H1 (cell line): Measurements from ENCODE around the gene PNMA8B. TPM values are rescaled to one million over a fixed set of nuclear protein-coding genes. Genes with fewer than 3 reads are reported as not detected.

Experiments
- CTCF ChIA-PET: fragments of 300-600 bp; sonication (Branson Sonifier 250); formaldehyde crosslinking; loops from one replicate; lab custom pipeline; 2021; ENCODE audit not compliant: partially characterized antibody; lab: Charles Lee
- POLR2A ChIA-PET: fragments of 300-600 bp; sonication (Branson Sonifier 250); formaldehyde crosslinking; loops from one replicate; lab custom pipeline; 2021; ENCODE audit warnings: inconsistent platforms; ENCODE audit not compliant: partially characterized antibody; lab: Charles Lee
- DNase-seq, 2 experiments: peaks; one replicate each; pipeline versions ENCODE4 v3.0.0 to v3.0.0-alpha.2; 2010 to 2022; ENCODE audit warnings: low spot score in 2 of 2, low read depth in 1 of 2, mixed read lengths in 1 of 2
- FAIRE-seq: peaks from 2 replicates; lab custom pipeline; 2011; peaks lifted over from hg19 to GRCh38; lab: Jason Lieb, UNC
- H2AFZ ChIP-seq: 2 replicates; pipeline ENCODE4 v1.8.1; 2012; ENCODE audit warnings: low read length, inconsistent platforms
- H2AK5ac ChIP-seq: 2 replicates; pipeline ENCODE4 v1.6.1; 2013; ENCODE audit warnings: low read depth, low read length
- H2BK120ac ChIP-seq: replicated peaks from 2 replicates; pipeline ENCODE3; 2013; ENCODE audit warnings: low read depth, low read length, inconsistent platforms
- H2BK12ac ChIP-seq: 2 replicates; pipeline ENCODE4 v1.6.1; 2013; ENCODE audit warnings: low read depth, low read length
- H2BK15ac ChIP-seq: 2 replicates; pipeline ENCODE4 v1.6.1; 2013; ENCODE audit warnings: low read length
- H2BK20ac ChIP-seq: 2 replicates; pipeline ENCODE4 v1.6.1; 2013; ENCODE audit warnings: low read length
- H2BK5ac ChIP-seq: 2 replicates; pipeline ENCODE4 v1.6.1; 2013; ENCODE audit warnings: low read depth, low read length
- H3K14ac ChIP-seq: 2 replicates; pipeline ENCODE4 v1.6.1; 2013; ENCODE audit warnings: inconsistent platforms; ENCODE audit not compliant: insufficient read length
- H3K18ac ChIP-seq: 2 replicates; pipeline ENCODE4 v1.6.1; 2013; ENCODE audit warnings: low read length; ENCODE audit errors: extremely low read depth
- H3K23ac ChIP-seq: 2 replicates; pipeline ENCODE4 v1.6.1; 2013; ENCODE audit warnings: inconsistent platforms; ENCODE audit not compliant: insufficient read length
- H3K23me2 ChIP-seq: 2 replicates; pipeline ENCODE4 v1.6.1; 2013; ENCODE audit warnings: low read depth, low read length
- H3K27ac ChIP-seq: 2 replicates; pipeline ENCODE4 v1.6.1; 2011; ENCODE audit warnings: low read depth, low read length, inconsistent platforms
- H3K27me3 ChIP-seq, 4 experiments: replicated peaks in 1 of 4; 1 replicate in 1 of 4; 2 replicates in 3 of 4; pipeline versions ENCODE4 v1.6.1 to v1.8.1; 2011 to 2013; ENCODE audit warnings: low read length in 3 of 4, mild to moderate bottlenecking in 3 of 4, inconsistent platforms in 2 of 4, mixed read lengths in 2 of 4, moderate library complexity in 1 of 4; ENCODE audit not compliant: control insufficient read depth in 3 of 4, insufficient read depth in 3 of 4; ENCODE audit errors: extremely low read depth in 1 of 4
- H3K36me3 ChIP-seq, 4 experiments: 2 replicates each; pipeline versions ENCODE4 v1.6.1 to v1.8.1; 2011 to 2013; ENCODE audit warnings: mild to moderate bottlenecking in 4 of 4, low read length in 3 of 4, moderate library complexity in 2 of 4, control low read depth in 1 of 4, inconsistent platforms in 1 of 4; ENCODE audit not compliant: insufficient read depth in 4 of 4, control insufficient read depth in 2 of 4
- H3K4ac ChIP-seq: replicated peaks from 2 replicates; pipeline ENCODE3; 2013; ENCODE audit warnings: low read length, low read depth, mixed read lengths, inconsistent platforms; ENCODE audit not compliant: insufficient read length
- H3K4me1 ChIP-seq, 4 experiments: replicated peaks in 1 of 4; 1 replicate in 1 of 4; 2 replicates in 3 of 4; pipeline versions ENCODE4 v1.6.1 to v1.8.1; 2011 to 2013; ENCODE audit warnings: low read length in 3 of 4, inconsistent platforms in 2 of 4, mixed read lengths in 1 of 4; ENCODE audit not compliant: insufficient read depth in 4 of 4, control insufficient read depth in 3 of 4
- H3K4me2 ChIP-seq, 2 experiments: 2 replicates each; pipeline versions ENCODE4 v1.6.1 to v1.8.1; 2011 to 2013; ENCODE audit warnings: low read depth in 2 of 2, low read length in 2 of 2, control low read depth in 1 of 2, inconsistent platforms in 1 of 2, mild to moderate bottlenecking in 1 of 2; ENCODE audit not compliant: insufficient read depth in 1 of 2
- H3K4me3 ChIP-seq, 4 experiments: fragments of 200-600, 300-600 bp in 1 of 4; sonication (generic), shearing (Covaris generic), sonication (Bioruptor Twin) in 1 of 4; 2 replicates each; pipeline versions ENCODE4 v1.5.1 to v1.8.1; 2011 to 2016; ENCODE audit warnings: low read length in 4 of 4, low read depth in 3 of 4, control low read depth in 2 of 4, inconsistent platforms in 2 of 4, mild to moderate bottlenecking in 2 of 4, mixed read lengths in 1 of 4, moderate library complexity in 1 of 4; ENCODE audit not compliant: insufficient read depth in 2 of 4; ENCODE audit errors: extremely low read depth in 1 of 4
- H3K56ac ChIP-seq: replicated peaks from 2 replicates; pipeline ENCODE3; 2013; ENCODE audit warnings: low read depth, mild to moderate bottlenecking, mixed read lengths, low read length, inconsistent platforms; ENCODE audit not compliant: insufficient read length
- H3K79me1 ChIP-seq: 2 replicates; pipeline ENCODE4 v1.6.1; 2013; ENCODE audit warnings: low read depth, low read length, control low read depth
- H3K79me2 ChIP-seq, 2 experiments: 2 replicates each; pipeline versions ENCODE4 v1.6.1 to v1.8.1; 2012 to 2013; ENCODE audit warnings: low read length in 2 of 2, mild to moderate bottlenecking in 2 of 2, inconsistent platforms in 1 of 2; ENCODE audit not compliant: insufficient read depth in 2 of 2, control insufficient read depth in 1 of 2
- H3K9ac ChIP-seq, 4 experiments: replicated peaks in 1 of 4; 1 replicate in 1 of 4; 2 replicates in 3 of 4; pipeline versions ENCODE4 v1.6.1 to v1.8.1; 2011 to 2013; ENCODE audit warnings: low read depth in 3 of 4, low read length in 3 of 4, control low read depth in 2 of 4, mild to moderate bottlenecking in 2 of 4, moderate library complexity in 2 of 4, inconsistent platforms in 1 of 4; ENCODE audit errors: extremely low read depth in 1 of 4
- H3K9me3 ChIP-seq, 2 experiments: 2 replicates each; pipeline versions ENCODE4 v1.6.1 to v1.8.1; 2012 to 2013; ENCODE audit warnings: mild to moderate bottlenecking in 2 of 2, moderate library complexity in 2 of 2, control low read depth in 1 of 2, inconsistent platforms in 1 of 2, low read depth in 1 of 2, low read length in 1 of 2, mixed read lengths in 1 of 2; ENCODE audit not compliant: insufficient read depth in 2 of 2
- H4K20me1 ChIP-seq, 2 experiments: replicated peaks in 1 of 2; 2 replicates each; pipeline versions ENCODE3 to v1.8.1; 2011 to 2013; ENCODE audit warnings: inconsistent platforms in 2 of 2, low read length in 2 of 2, mild to moderate bottlenecking in 1 of 2; ENCODE audit not compliant: insufficient read depth in 2 of 2, control insufficient read depth in 1 of 2
- H4K5ac ChIP-seq: 2 replicates; pipeline ENCODE4 v1.6.1; 2013; ENCODE audit warnings: low read length, low read depth, mixed read lengths, inconsistent platforms; ENCODE audit not compliant: insufficient read length
- H4K8ac ChIP-seq: 2 replicates; pipeline ENCODE4 v1.8.0; 2013; ENCODE audit warnings: mild to moderate bottlenecking, moderate library complexity, low read length, inconsistent platforms; ENCODE audit not compliant: insufficient read depth; ENCODE audit errors: extremely low read depth
- H4K91ac ChIP-seq: replicated peaks from 2 replicates; pipeline ENCODE3; 2013; ENCODE audit warnings: low read length, mixed read lengths, inconsistent platforms; ENCODE audit not compliant: insufficient read length
- CHD1 ChIP-seq: IDR thresholded peaks from 2 replicates; pipeline ENCODE4 v1.6.1; 2012; ENCODE audit warnings: low read depth, low read length, improper control_type of control experiment
- CHD2 ChIP-seq: IDR thresholded peaks from 2 replicates; pipeline ENCODE4 v1.6.1; 2012; ENCODE audit warnings: low read length, improper control_type of control experiment
- KDM1A ChIP-seq: fragments of 200-600, 300-600 bp; sonication (generic); IDR thresholded peaks from 2 replicates; pipeline ENCODE4 v1.7.1; 2016; ENCODE audit warnings: mild to moderate bottlenecking, low read length, borderline replicate concordance
- NANOG ChIP-seq: IDR thresholded peaks from 2 replicates; pipeline ENCODE4 v1.6.1; 2011; ENCODE audit warnings: low read length, low read depth, mild to moderate bottlenecking, inconsistent platforms; ENCODE audit not compliant: insufficient read depth, poor library complexity, severe bottlenecking
- PHF8 ChIP-seq: fragments of 200-600 bp; sonication (generic); conservative IDR thresholded peaks from 2 replicates; pipeline ENCODE4 v1.7.1; 2012; ENCODE audit warnings: low read depth, mild to moderate bottlenecking, inconsistent platforms, low read length, moderate library complexity
- TAF7 ChIP-seq: optimal IDR thresholded peaks from 2 replicates; pipeline ENCODE3; 2011; ENCODE audit warnings: low read depth, mild to moderate bottlenecking, inconsistent platforms, low read length, moderate library complexity, borderline replicate concordance
- WGBS, 2 experiments: shearing (Covaris generic) in 1 of 2; methylation state at CpG; one replicate each; pipeline versions ENCODE4 v1.1.6 to v1.1.7; 2013 to 2015; ENCODE audit warnings: low lambda C conversion rate in 2 of 2, mixed read lengths in 2 of 2, inconsistent platforms in 1 of 2, low coverage in 1 of 2, missing lambda C conversion rate in 1 of 2; ENCODE audit not compliant: insufficient replicate concordance in 2 of 2, insufficient coverage in 1 of 2, insufficient read length in 1 of 2; ENCODE audit errors: extremely low coverage in 1 of 2, missing lambda C conversion rate in 1 of 2; 5-methylcytosine and 5-hydroxymethylcytosine counted together
- polyA plus RNA-seq, 7 experiments: library from polyadenylated mRNA; depleted of rRNA in 3 of 7; stranded (reverse) in 5 of 7; unstranded in 2 of 7; fragments of >200 nt in 5 of 7; fragments of 200-250 nt in 2 of 7; gene quantifications; 1 replicate in 5 of 7; 2 replicates in 1 of 7; 4 replicates in 1 of 7; pipeline versions ENCODE4 v1.2.1 to v1.2.3, GENCODE V29; 2011 to 2013; ENCODE audit warnings: missing spikeins in 2 of 7, mixed read lengths in 2 of 7
- total RNA-seq: library from RNA; stranded (reverse); fragmentation: NEBNext Ultra II Directional; extraction: Animal tissue kit (Norgen Biotek cat#: 25700); gene quantifications from 2 replicates; pipeline ENCODE4 v1.2.1, GENCODE V29; 2021
- TF ChIP-seq, protein P1 (sequence below): IDR thresholded peaks from 2 replicates; pipeline ENCODE4 v1.6.1; 2012; ENCODE audit warnings: low read length, inconsistent platforms
- TF ChIP-seq, protein P2 (sequence below): IDR thresholded peaks from 2 replicates; pipeline ENCODE4 v1.6.1; 2011; ENCODE audit warnings: low read length, improper control_type of control experiment

PNMA8B gene
- total and polyA plus RNA-seq, 2 of the 8 experiments (the other 6 are each of a cell fraction or from before 2014, with no cell fraction given): 0.48 to 1.4 TPM

DNA sequence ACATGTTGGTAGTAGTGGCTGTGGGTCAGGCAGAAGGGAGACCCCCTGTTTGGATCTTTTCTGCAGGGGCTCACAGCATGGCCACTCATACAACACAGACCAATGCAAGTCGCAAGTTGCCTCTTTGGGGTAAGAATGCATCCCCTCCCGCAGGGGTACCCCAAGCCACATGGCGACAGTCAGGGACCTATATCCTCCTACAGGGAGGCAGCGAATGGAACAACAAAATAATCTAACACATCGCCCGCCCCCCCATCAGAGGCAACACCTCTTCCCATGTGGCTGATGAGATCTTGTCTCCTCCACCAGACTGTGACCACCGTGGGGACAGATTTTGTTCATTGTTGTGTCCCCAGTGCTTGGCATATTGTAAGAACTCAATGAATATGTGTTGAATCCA, 40.7 kb upstream of the PNMA8B start:
- Histone ChIP-seq H3K9ac (no peak overlapping the region), H3K23me2 (no peaks in the 10 kb centered on the region), H3K79me2 (no peaks in the 10 kb centered on the region), H3K36me3 (no peaks in the 10 kb centered on the region), H2AFZ (no peak overlapping the region), H4K8ac (no peak overlapping the region), H2BK5ac (no peak overlapping the region), H4K5ac (no peak overlapping the region), H2AK5ac (no peak overlapping the region), H2BK15ac (no peak overlapping the region), H3K23ac (no peak overlapping the region), H3K27me3 (no peaks in the 10 kb centered on the region), H3K27ac (no peak overlapping the region), H3K4me3 (no peak overlapping the region), H3K14ac (no peak overlapping the region), H3K79me1 (no peaks in the 10 kb centered on the region), H2BK12ac (no peak overlapping the region), H2BK20ac (no peak overlapping the region), H4K91ac (no peak overlapping the region), H3K9me3 (no peaks in the 10 kb centered on the region), H3K56ac (no peak overlapping the region), H3K4me1 (no peaks in the 10 kb centered on the region; a peak in 2 of 7 replicates), H3K4ac (no peak overlapping the region), H4K20me1 (no peaks in the 10 kb centered on the region), H2BK120ac (no peak overlapping the region), H3K18ac (no peak overlapping the region), H3K4me2 (no peak overlapping the region)
- DNase-seq (no peak), FAIRE-seq (no peak)
- 84% methylated on average over 7 of the region's 7 CpGs; no CpG with 5 or more reads in 1 of the 2 experiments for WGBS, 2 experiments
- ChIA-PET POLR2A (interaction anchor here (1.1 kb wide), 1 partner anchor 21 kb away, joined by 3 read pairs; no protein-coding TSS in a partner anchor), CTCF (interaction anchor here (0.7 to 5.2 kb wide), 14 partner anchors 8 to 201 kb away, joined by 3 to 77 read pairs (median 6); partner anchors contain the start of gene CALM3)
- TF ChIP-seq, protein P1, sequence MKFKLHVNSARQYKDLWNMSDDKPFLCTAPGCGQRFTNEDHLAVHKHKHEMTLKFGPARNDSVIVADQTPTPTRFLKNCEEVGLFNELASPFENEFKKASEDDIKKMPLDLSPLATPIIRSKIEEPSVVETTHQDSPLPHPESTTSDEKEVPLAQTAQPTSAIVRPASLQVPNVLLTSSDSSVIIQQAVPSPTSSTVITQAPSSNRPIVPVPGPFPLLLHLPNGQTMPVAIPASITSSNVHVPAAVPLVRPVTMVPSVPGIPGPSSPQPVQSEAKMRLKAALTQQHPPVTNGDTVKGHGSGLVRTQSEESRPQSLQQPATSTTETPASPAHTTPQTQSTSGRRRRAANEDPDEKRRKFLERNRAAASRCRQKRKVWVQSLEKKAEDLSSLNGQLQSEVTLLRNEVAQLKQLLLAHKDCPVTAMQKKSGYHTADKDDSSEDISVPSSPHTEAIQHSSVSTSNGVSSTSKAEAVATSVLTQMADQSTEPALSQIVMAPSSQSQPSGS: no peak
- TF ChIP-seq TAF7 (no peak), KDM1A (no peak), PHF8 (no peak), CHD1 (no peak), CHD2 (no peak), NANOG (no peak)
- TF ChIP-seq, protein P2, sequence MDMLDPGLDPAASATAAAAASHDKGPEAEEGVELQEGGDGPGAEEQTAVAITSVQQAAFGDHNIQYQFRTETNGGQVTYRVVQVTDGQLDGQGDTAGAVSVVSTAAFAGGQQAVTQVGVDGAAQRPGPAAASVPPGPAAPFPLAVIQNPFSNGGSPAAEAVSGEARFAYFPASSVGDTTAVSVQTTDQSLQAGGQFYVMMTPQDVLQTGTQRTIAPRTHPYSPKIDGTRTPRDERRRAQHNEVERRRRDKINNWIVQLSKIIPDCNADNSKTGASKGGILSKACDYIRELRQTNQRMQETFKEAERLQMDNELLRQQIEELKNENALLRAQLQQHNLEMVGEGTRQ: no peak
